Mesothelial cell of epicardium (in vitro differentiated cells): Measurements from ENCODE around the gene TLR2. TPM values are rescaled to one million over a fixed set of nuclear protein-coding genes. Genes with fewer than 3 reads are reported as not detected.

Source experiments
- DNase-seq, 2 experiments: peaks; one replicate each; pipeline ENCODE4 v3.0.0; 2021; ENCODE audit warnings: low spot score in 2 of 2; ENCODE audit not compliant: unreplicated experiment in 2 of 2
- H3K27ac Mint-ChIP-seq: 2 replicates; pipeline ENCODE4 v1.8.0; 2021; ENCODE audit warnings: mixed read lengths
- H3K27me3 Mint-ChIP-seq: 2 replicates; pipeline ENCODE4 v1.8.0; 2021; ENCODE audit warnings: low read depth, mixed read lengths
- H3K36me3 Mint-ChIP-seq: 2 replicates; pipeline ENCODE4 v1.8.0; 2021; ENCODE audit warnings: mixed read lengths
- H3K4me1 Mint-ChIP-seq: 2 replicates; pipeline ENCODE4 v1.8.0; 2021; ENCODE audit warnings: mixed read lengths
- H3K4me3 Mint-ChIP-seq: 2 replicates; pipeline ENCODE4 v1.8.0; 2021; ENCODE audit warnings: mild to moderate bottlenecking, moderate library complexity, mixed read lengths
- H3K9me3 Mint-ChIP-seq: 2 replicates; pipeline ENCODE4 v1.8.0; 2021; ENCODE audit warnings: mixed read lengths
- CTCF ChIP-seq: fragments of 200-600 bp; sonication (generic); IDR thresholded peaks from one replicate; pipeline ENCODE4 v1.5.0; 2021; ENCODE audit warnings: antibody characterized with exemption; ENCODE audit not compliant: unreplicated experiment
- total RNA-seq: library from RNA; stranded (reverse); gene quantifications from 3 replicates; pipeline ENCODE4 v1.2.1, GENCODE V29; 2021

Gene TLR2
- total RNA-seq, 1 donor from 2014 or later = 2.9 TPM

- Mint-ChIP-seq H3K36me3 (no peaks in the 10 kb centered on the region), H3K27me3 (peaks cover 5% of the 10 kb centered on the region), H3K9me3 (no peaks in the 10 kb centered on the region), H3K4me3 (no peak overlapping the region), H3K4me1 (peaks cover 4% of the 10 kb centered on the region), H3K27ac (no peak overlapping the region)
- TF ChIP-seq CTCF = no peak
- no peak for DNase-seq
Measured at GRCh38 chr4:153747406-153747955, 63.4 kb downstream of the TLR2 start.

- Mint-ChIP-seq H3K9me3 (no peaks in the 10 kb centered on the region), H3K4me1 (peaks cover 4% of the 10 kb centered on the region), H3K27ac (no peak overlapping the region), H3K4me3 (no peak overlapping the region), H3K36me3 (no peaks in the 10 kb centered on the region), H3K27me3 (peaks cover 8% of the 10 kb centered on the region)
- DNase-seq = no peak
- TF ChIP-seq CTCF = no peak
Measured at GRCh38 chr4:153748378-153748777, 64.3 kb downstream of the TLR2 start.

DNA sequence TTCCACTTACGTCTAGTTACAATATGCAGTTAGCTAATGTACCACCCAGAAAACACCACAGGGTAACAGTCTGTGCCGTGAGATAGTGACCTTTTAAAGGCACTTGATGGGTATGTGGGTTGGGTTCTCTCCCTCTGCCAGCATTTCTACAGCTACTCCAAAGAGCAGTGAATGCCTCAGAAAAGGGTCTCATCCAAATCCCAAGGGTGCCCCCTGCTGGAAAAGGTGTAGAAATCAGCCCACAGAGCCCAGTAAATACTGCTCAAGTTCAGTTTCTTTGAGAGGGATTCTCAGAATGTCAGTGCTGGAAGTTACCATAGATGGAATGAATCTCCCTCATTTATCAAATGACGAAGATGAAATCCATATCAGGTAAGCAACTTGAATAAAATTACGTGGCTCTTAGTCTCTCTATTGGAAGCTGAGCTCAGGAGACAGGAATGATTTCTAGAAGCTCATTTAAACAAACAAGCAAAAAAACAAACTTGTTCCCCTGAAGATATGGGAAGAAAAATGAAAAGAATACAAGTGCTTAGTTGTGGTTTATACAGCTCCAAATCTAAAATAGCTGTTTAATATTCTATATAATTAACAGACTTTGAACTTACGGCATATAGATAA lies 66.2 kb downstream of the TLR2 start:
- no peak overlapping the region for H3K4me3 Mint-ChIP-seq
- H3K9me3 Mint-ChIP-seq = peaks cover 7% of the 10 kb centered on the region
- H3K27ac Mint-ChIP-seq = no peak overlapping the region
- H3K36me3 Mint-ChIP-seq = peaks cover 2% of the 10 kb centered on the region
- peaks cover 4% of the 10 kb centered on the region for H3K4me1 Mint-ChIP-seq
- DNase-seq = peak in 1 of 2 experiments; percentile 71
- peak; percentile 51 for TF ChIP-seq CTCF
- peaks cover 10% of the 10 kb centered on the region for H3K27me3 Mint-ChIP-seq

- Mint-ChIP-seq H3K36me3 (peaks cover 3% of the 10 kb centered on the region), H3K27ac (no peak overlapping the region), H3K27me3 (peaks cover 45% of the 10 kb centered on the region), H3K4me1 (no peaks in the 10 kb centered on the region), H3K9me3 (peaks cover 9% of the 10 kb centered on the region), H3K4me3 (no peak overlapping the region)
- TF ChIP-seq CTCF = no peak
- DNase-seq = no peak
Measured at GRCh38 chr4:153755186-153755585, 71.1 kb downstream of the TLR2 start.

Other genes with a start within 250 kb of the TLR2 start
- 11.0 to 13.9 TPM (median 11.4 TPM) in 3 replicates for gene TMEM131L, start 217.9 kb upstream of the TLR2 start, total RNA-seq
- 2.3 to 4.3 TPM (median 2.5 TPM) in 3 replicates for gene RNF175, start 75.7 kb downstream of the TLR2 start, total RNA-seq
- 22.8 to 27.1 TPM (median 23.8 TPM) in 3 replicates for gene SFRP2, start 104.8 kb downstream of the TLR2 start, total RNA-seq